Islet of Langerhans (tissue), 1 donor: Measurements from ENCODE around the gene CACNA2D2.

Experiments
- FAIRE-seq: peaks from one replicate; lab custom pipeline; 2011; peaks lifted over from hg19 to GRCh38; lab: Jason Lieb, UNC

The CACNA2D2 gene

GRCh38 chr3:50392101-50392715, 111.2 kb downstream of the CACNA2D2 start:
- FAIRE-seq, result no peak

- FAIRE-seq, result no peak
Observed at GRCh38 chr3:50390508-50391224, 112.8 kb downstream of the CACNA2D2 start.

- FAIRE-seq, result no peak
Observed at GRCh38 chr3:50389414-50389767, 114.0 kb downstream of the CACNA2D2 start.

- FAIRE-seq, result no peak
Observed at GRCh38 chr3:50388720-50389413, 114.6 kb downstream of the CACNA2D2 start.

GRCh38 chr3:50388016-50388719, 115.3 kb downstream of the CACNA2D2 start:
- no peak for FAIRE-seq

- FAIRE-seq, result no peak
Observed at GRCh38 chr3:50385754-50386153, 117.7 kb downstream of the CACNA2D2 start.

- FAIRE-seq, result no peak
Observed at GRCh38 chr3:50383750-50384149, 119.7 kb downstream of the CACNA2D2 start.

GRCh38 chr3:50382722-50383121, 120.7 kb downstream of the CACNA2D2 start:
- FAIRE-seq, result no peak

GRCh38 chr3:50381383-50381782, 122.1 kb downstream of the CACNA2D2 start:
- no peak for FAIRE-seq

GRCh38 chr3:50380405-50381085, 122.9 kb downstream of the CACNA2D2 start:
- no peak for FAIRE-seq

GRCh38 chr3:50378757-50379156, 124.7 kb downstream of the CACNA2D2 start:
- FAIRE-seq, result no peak

GRCh38 chr3:50378024-50378423, 125.4 kb downstream of the CACNA2D2 start:
- FAIRE-seq, result no peak

- no peak for FAIRE-seq
Observed at GRCh38 chr3:50375258-50375931, 128.0 kb downstream of the CACNA2D2 start.

GRCh38 chr3:50374363-50375257, 128.8 kb downstream of the CACNA2D2 start:
- FAIRE-seq, result no peak

- no peak for FAIRE-seq
Observed at GRCh38 chr3:50373146-50374051, 130.0 kb downstream of the CACNA2D2 start.

GRCh38 chr3:50372349-50372748, 131.1 kb downstream of the CACNA2D2 start:
- FAIRE-seq, result no peak

GRCh38 chr3:50371133-50371685, 132.2 kb downstream of the CACNA2D2 start:
- FAIRE-seq, result no peak

GRCh38 chr3:50370594-50370993, 132.8 kb downstream of the CACNA2D2 start:
- no peak for FAIRE-seq

- FAIRE-seq, result no peak
Observed at GRCh38 chr3:50369012-50369670, 134.3 kb downstream of the CACNA2D2 start.
